Esophagus mucosa (tissue), 1 donor: ENCODE data around the gene SAA2. TPM values are rescaled to one million over a fixed set of nuclear protein-coding genes. Genes with fewer than 3 reads are reported as not detected.

Experiments used
- total RNA-seq: library from RNA; stranded (reverse); gene quantifications from one replicate; pipeline ENCODE4 v1.2.4, GENCODE V29; 2023
- donor health status: DM: yes; HTN: yes; CAD: no.

SAA2 gene
- total RNA-seq, 1 donor from 2014 or later: 19.0 TPM

Other genes with a start within 250 kb of the SAA2 start
- 17.1 TPM for gene SERGEF, start 235.6 kb downstream of the SAA2 start, total RNA-seq
- gene TPH1, start 202.4 kb downstream of the SAA2 start, total RNA-seq: 0.08 TPM
- 10.4 TPM for gene SAAL1, start 142.6 kb downstream of the SAA2 start, total RNA-seq
- gene MRGPRX3, start 116.1 kb downstream of the SAA2 start, total RNA-seq: 1.9 TPM
- not detected for gene MRGPRX4, start 75.8 kb downstream of the SAA2 start, total RNA-seq
- gene SAA4, start 11.9 kb downstream of the SAA2 start, total RNA-seq: 0.64 TPM
- gene SAA1, start 17.6 kb upstream of the SAA2 start, total RNA-seq: 56.2 TPM
- 12.3 TPM for gene HPS5, start 73.5 kb upstream of the SAA2 start, total RNA-seq
- gene GTF2H1, start 73.9 kb upstream of the SAA2 start, total RNA-seq: 33.9 TPM
- gene LDHA, start 145.9 kb upstream of the SAA2 start, total RNA-seq: 564 TPM
- gene LDHC, start 163.7 kb upstream of the SAA2 start, total RNA-seq: not detected
- gene LDHAL6A, start 207.2 kb upstream of the SAA2 start, total RNA-seq: not detected